GM23338 (cell line): ENCODE measurements around the gene P2RY12. TPM values are rescaled to one million over a fixed set of nuclear protein-coding genes. Genes with fewer than 3 reads are reported as not detected.

ENCODE experiments used
- ATAC-seq: fragments of 200-7000 bp; cut with Tn5 transposase; 3 replicates; pipeline ENCODE4 v1.9.1; 2020
- DNase-seq: peaks from one replicate; pipeline ENCODE4 v3.0.0-alpha.2; 2015; ENCODE audit warnings: low spot score
- H2AFZ ChIP-seq: fragments of 200-600 bp; sonication (generic); 2 replicates; pipeline ENCODE4 v1.8.0; 2016; ENCODE audit warnings: antibody characterized with exemption, mild to moderate bottlenecking, moderate library complexity
- H3F3A ChIP-seq: fragments of 200-600 bp; sonication (generic); replicated peaks from 2 replicates; pipeline ENCODE4 v1.8.0; 2017; ENCODE audit warnings: antibody characterized with exemption, mixed run types, low read depth
- H3K27ac ChIP-seq: fragments of 200-600 bp; sonication (generic); 2 replicates; pipeline ENCODE4 v1.6.1; 2016; ENCODE audit warnings: low read depth
- H3K27me3 ChIP-seq: fragments of 200-600 bp; sonication (generic); 2 replicates; pipeline ENCODE4 v1.8.0; 2016; ENCODE audit warnings: mild to moderate bottlenecking, mixed run types, moderate library complexity; ENCODE audit not compliant: insufficient read depth
- H3K36me3 ChIP-seq: fragments of 200-600 bp; sonication (generic); 2 replicates; pipeline ENCODE4 v1.8.0; 2016; ENCODE audit warnings: mild to moderate bottlenecking; ENCODE audit not compliant: insufficient read depth
- H3K4me1 ChIP-seq: fragments of 200-600 bp; sonication (generic); 2 replicates; pipeline ENCODE4 v1.8.0; 2016; ENCODE audit warnings: mild to moderate bottlenecking, moderate library complexity; ENCODE audit not compliant: insufficient read depth
- H3K4me2 ChIP-seq: fragments of 200-600 bp; sonication (generic); 2 replicates; pipeline ENCODE4 v1.7.1; 2017; ENCODE audit warnings: mixed run types
- H3K4me3 ChIP-seq: fragments of 200-600 bp; sonication (generic); 2 replicates; pipeline ENCODE4 v1.6.1; 2016; ENCODE audit warnings: mixed run types
- H3K79me2 ChIP-seq: fragments of 200-600 bp; sonication (generic); replicated peaks from 2 replicates; pipeline ENCODE4 v1.8.0; 2017; ENCODE audit warnings: mild to moderate bottlenecking; ENCODE audit not compliant: insufficient read depth
- H3K9me2 ChIP-seq: fragments of 200-600 bp; sonication (generic); 2 replicates; pipeline ENCODE4 v1.8.0; 2017; ENCODE audit not compliant: insufficient read depth
- H4K20me1 ChIP-seq: fragments of 200-600 bp; sonication (generic); replicated peaks from 2 replicates; pipeline ENCODE4 v1.8.0; 2017; ENCODE audit warnings: mild to moderate bottlenecking; ENCODE audit not compliant: insufficient read depth
- H3K27ac Mint-ChIP-seq: 2 replicates; pipeline ENCODE4 v1.8.0; 2020; ENCODE audit warnings: inconsistent platforms, mild to moderate bottlenecking, moderate library complexity, mixed read lengths
- H3K27me3 Mint-ChIP-seq: 3 replicates; pipeline ENCODE4 v1.8.0; 2022; ENCODE audit warnings: low read depth, mild to moderate bottlenecking, moderate library complexity, mixed read lengths, inconsistent platforms; ENCODE audit not compliant: insufficient read depth, poor library complexity
- H3K36me3 Mint-ChIP-seq: 3 replicates; pipeline ENCODE4 v1.8.0; 2021; ENCODE audit warnings: low read depth, mild to moderate bottlenecking, inconsistent platforms, moderate library complexity, mixed read lengths
- H3K4me1 Mint-ChIP-seq: 3 replicates; pipeline ENCODE4 v1.8.0; 2020; ENCODE audit warnings: mild to moderate bottlenecking, inconsistent platforms, mixed read lengths
- H3K4me3 Mint-ChIP-seq: 3 replicates; pipeline ENCODE4 v1.8.0; 2021; ENCODE audit warnings: moderate library complexity, mild to moderate bottlenecking, inconsistent platforms, mixed read lengths
- H3K9me3 Mint-ChIP-seq: 3 replicates; pipeline ENCODE4 v1.8.0; 2020; ENCODE audit warnings: moderate library complexity, mild to moderate bottlenecking, inconsistent platforms, mixed read lengths
- CREB1 ChIP-seq: fragments of 250-450 bp; sonication (Bioruptor Pico); IDR thresholded peaks from 2 replicates; pipeline ENCODE4 v1.5.0; 2020; ENCODE audit warnings: low read depth, mild to moderate bottlenecking, moderate library complexity
- EZH2 ChIP-seq: fragments of 200-600 bp; sonication (generic); IDR thresholded peaks from one replicate; pipeline ENCODE4 v1.8.0; 2017; ENCODE audit warnings: antibody characterized with exemption, mild to moderate bottlenecking, low read depth; ENCODE audit not compliant: unreplicated experiment
- EZH2phosphoT487 ChIP-seq: fragments of 200-600 bp; sonication (generic); IDR thresholded peaks from one replicate; pipeline ENCODE4 v1.8.1; 2018; ENCODE audit warnings: antibody characterized with exemption; ENCODE audit not compliant: unreplicated experiment
- NANOG ChIP-seq: IDR thresholded peaks from 2 replicates; pipeline ENCODE4 v1.6.1; 2016; ENCODE audit warnings: antibody characterized with exemption, borderline replicate concordance
- REST ChIP-seq: IDR thresholded peaks from one replicate; pipeline ENCODE4 v1.6.1; 2018; ENCODE audit warnings: antibody characterized with exemption; ENCODE audit not compliant: unreplicated experiment
- ZNF331 ChIP-seq: fragments of 250-450 bp; sonication (Bioruptor Pico); IDR thresholded peaks from 2 replicates; pipeline ENCODE4 v1.5.0; 2020; ENCODE audit warnings: low read depth, mild to moderate bottlenecking, moderate library complexity
- ZNF462 ChIP-seq: fragments of 250-450 bp; sonication (Bioruptor Pico); IDR thresholded peaks from 2 replicates; pipeline ENCODE4 v1.5.0; 2020; ENCODE audit warnings: mild to moderate bottlenecking, moderate library complexity
- polyA plus RNA-seq: library from polyadenylated mRNA; unstranded; fragments of >200 nt; fragmentation: Nextera tagmentation; extraction: Ambion mirVana; gene quantifications from 2 replicates; pipeline ENCODE4 v1.2.1, GENCODE V29; 2016
- total RNA-seq: library from RNA; depleted of rRNA; stranded (reverse); fragments of >200 nt; shearing (Covaris generic); gene quantifications from 2 replicates; pipeline ENCODE4 v1.2.3, GENCODE V29; 2014
- TF ChIP-seq, protein P1 (sequence below): IDR thresholded peaks from 2 replicates; pipeline ENCODE4 v1.6.1; 2016; ENCODE audit warnings: antibody characterized with exemption

P2RY12 gene
- total and polyA plus RNA-seq, 2 experiments from 2014 or later, result 1.1 TPM; not detected in 1

GRCh38 chr3:151430821-151431484 lies 46.4 kb upstream of the P2RY12 start:
- no peaks in the 10 kb centered on the region; the same call in 2 of the 3 replicates for H3K9me3 Mint-ChIP-seq
- Histone ChIP-seq H3K4me3 (no peak overlapping the region), H3K36me3 (no peaks in the 10 kb centered on the region), H4K20me1 (no peaks in the 10 kb centered on the region), H3K9me2 (no peaks in the 10 kb centered on the region), H2AFZ (no peak overlapping the region), H3F3A (no peaks in the 10 kb centered on the region), H3K27me3 (no peaks in the 10 kb centered on the region), H3K4me2 (no peak overlapping the region; the same call in 1 of the 2 replicates), H3K4me1 (peaks cover 26% of the 10 kb centered on the region), H3K27ac (no peak overlapping the region), H3K79me2 (no peaks in the 10 kb centered on the region)
- ATAC-seq (no peak), DNase-seq (no peak)
- H3K27ac Mint-ChIP-seq, result no peak overlapping the region
- no peak for TF ChIP-seq EZH2phosphoT487
- no peak for TF ChIP-seq ZNF462 (CRISPR knock-in tag)
- no peak for TF ChIP-seq ZNF331 (CRISPR knock-in tag)
- TF ChIP-seq EZH2, result no peak
- TF ChIP-seq CREB1 (CRISPR knock-in tag), result no peak
- TF ChIP-seq, protein P1, sequence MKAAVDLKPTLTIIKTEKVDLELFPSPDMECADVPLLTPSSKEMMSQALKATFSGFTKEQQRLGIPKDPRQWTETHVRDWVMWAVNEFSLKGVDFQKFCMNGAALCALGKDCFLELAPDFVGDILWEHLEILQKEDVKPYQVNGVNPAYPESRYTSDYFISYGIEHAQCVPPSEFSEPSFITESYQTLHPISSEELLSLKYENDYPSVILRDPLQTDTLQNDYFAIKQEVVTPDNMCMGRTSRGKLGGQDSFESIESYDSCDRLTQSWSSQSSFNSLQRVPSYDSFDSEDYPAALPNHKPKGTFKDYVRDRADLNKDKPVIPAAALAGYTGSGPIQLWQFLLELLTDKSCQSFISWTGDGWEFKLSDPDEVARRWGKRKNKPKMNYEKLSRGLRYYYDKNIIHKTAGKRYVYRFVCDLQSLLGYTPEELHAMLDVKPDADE, result no peak
- no peak for TF ChIP-seq NANOG
- no peak for TF ChIP-seq REST
- no peaks in the 10 kb centered on the region for H3K27me3 Mint-ChIP-seq
- H3K4me1 Mint-ChIP-seq, result peaks cover 43% of the 10 kb centered on the region
- H3K4me3 Mint-ChIP-seq, result no peak overlapping the region
- H3K36me3 Mint-ChIP-seq, result peaks cover 16% of the 10 kb centered on the region; the same call in 2 of the 3 replicates
